Measurements from ENCODE around the gene TMEM18. TPM values are rescaled to one million over a fixed set of nuclear protein-coding genes. Genes with fewer than 3 reads are reported as not detected.

The TMEM18 gene
- total and polyA plus RNA-seq, 2 of the 13 experiments (the other 11 are each of a cell fraction or from before 2014, with no cell fraction given) = 45.9 to 49.4 TPM

GRCh38 chr2:636641-637405 lies 40.4 kb downstream of the TMEM18 start (continued):
- TF ChIP-seq SIN3B (IDR thresholded peaks at IDR 0.05; ENCODE audit: low read length) (no peak), CREBL2 (CRISPR knock-in tag; IDR thresholded peaks at IDR 0.05; ENCODE audit: borderline replicate concordance) (peak; percentile 86; the same call in 1 of the 2 replicates), HOXA5 (CRISPR knock-in tag; IDR thresholded peaks at IDR 0.05) (0 out of 2 replicates have a peak, but pooled peaks have one; percentile 29), EEA1 (CRISPR knock-in tag; IDR thresholded peaks at IDR 0.05; ENCODE audit: borderline replicate concordance) (0 out of 2 replicates have a peak, but pooled peaks have one; percentile 28), POLR2A (IDR thresholded peaks at IDR 0.05; ENCODE audit: insufficient read depth in 1 of 2, low read depth in 2 of 2, low read length in 2 of 2) (no peak), MIXL1 (CRISPR knock-in tag; IDR thresholded peaks at IDR 0.05) (no peak), ZSCAN21 (CRISPR knock-in tag; IDR thresholded peaks at IDR 0.05; ENCODE audit: borderline replicate concordance) (peak; percentile 47; the same call in 1 of the 2 replicates), RXRA (CRISPR knock-in tag; IDR thresholded peaks at IDR 0.05) (0 out of 2 replicates have a peak, but pooled peaks have one; percentile 21), ZNF784 (CRISPR knock-in tag; IDR thresholded peaks at IDR 0.05; ENCODE audit: borderline replicate concordance) (peak; percentile 85), ZNF205 (CRISPR knock-in tag; IDR thresholded peaks at IDR 0.05) (no peak), TEAD2 (CRISPR knock-in tag; IDR thresholded peaks at IDR 0.05) (peak; percentile 85; the same call in 1 of the 2 replicates), DNMT1 (CRISPR knock-in tag; IDR thresholded peaks at IDR 0.05) (peak; percentile 62; the same call in 1 of the 2 replicates), MYC (CRISPR knock-in tag; IDR thresholded peaks at IDR 0.05; ENCODE audit: borderline replicate concordance) (peak; percentile 21; the same call in 1 of the 2 replicates), SPEN (CRISPR knock-in tag; IDR thresholded peaks at IDR 0.05; ENCODE audit: low read depth) (no peak), HNRNPH1 (optimal IDR thresholded peaks at IDR 0.05; ENCODE audit: low read depth, low read length) (no peak), ZFP90 (CRISPR knock-in tag; IDR thresholded peaks at IDR 0.05; ENCODE audit: borderline replicate concordance) (peak; percentile 54; the same call in 1 of the 2 replicates), ZNF44 (CRISPR knock-in tag; IDR thresholded peaks at IDR 0.05) (0 out of 2 replicates have a peak, but pooled peaks have one; percentile 69), DZIP1 (CRISPR knock-in tag; IDR thresholded peaks at IDR 0.05) (no peak), ZNF138 (CRISPR knock-in tag; IDR thresholded peaks at IDR 0.05; ENCODE audit: low read depth) (no peak)
- TF ChIP-seq, protein P1, sequence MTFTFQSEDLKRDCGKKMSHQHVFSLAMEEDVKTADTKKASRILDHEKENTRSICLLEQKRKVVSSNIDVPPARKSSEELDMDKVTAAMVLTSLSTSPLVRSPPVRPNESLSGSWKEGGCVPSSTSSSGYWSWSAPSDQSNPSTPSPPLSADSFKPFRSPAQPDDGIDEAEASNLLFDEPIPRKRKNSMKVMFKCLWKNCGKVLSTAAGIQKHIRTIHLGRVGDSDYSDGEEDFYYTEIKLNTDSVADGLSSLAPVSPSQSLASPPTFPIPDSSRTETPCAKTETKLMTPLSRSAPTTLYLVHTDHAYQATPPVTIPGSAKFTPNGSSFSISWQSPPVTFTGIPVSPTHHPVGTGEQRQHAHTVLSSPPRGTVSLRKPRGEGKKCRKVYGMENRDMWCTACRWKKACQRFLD (CRISPR knock-in tag; IDR thresholded peaks at IDR 0.05; ENCODE audit: borderline replicate concordance) = peak; percentile 94

All from HepG2 (cell line).